WTC11 (cell line): ENCODE measurements around the gene IPO9. TPM values are rescaled to one million over a fixed set of nuclear protein-coding genes. Genes with fewer than 3 reads are reported as not detected.

Source experiments
- ATAC-seq: fragments of 200-7000 bp; cut with Tn5 transposase; 2 replicates; pipeline ENCODE4 v1.10.0; 2021; ENCODE audit warnings: mild to moderate bottlenecking, moderate library complexity
- CTCF ChIA-PET: fragments of 300-600 bp; sonication (Branson Sonifier 250); formaldehyde crosslinking; loops from one replicate; lab custom pipeline; 2021; ENCODE audit warnings: antibody characterized with exemption; lab: Charles Lee
- POLR2A ChIA-PET: fragments of 350-600 bp; sonication (Branson Sonifier 250); formaldehyde crosslinking; loops from one replicate; lab custom pipeline; 2021; ENCODE audit warnings: antibody characterized with exemption; lab: Charles Lee
- DNase-seq: peaks from one replicate; pipeline ENCODE4 v3.0.0; 2021; ENCODE audit warnings: low spot score
- H3K27ac Mint-ChIP-seq: 2 replicates; pipeline ENCODE4 v1.8.0; 2021; ENCODE audit warnings: mixed read lengths
- H3K27me3 Mint-ChIP-seq: 2 replicates; pipeline ENCODE4 v1.8.0; 2021; ENCODE audit warnings: low read depth, mild to moderate bottlenecking, moderate library complexity, mixed read lengths
- H3K36me3 Mint-ChIP-seq: 2 replicates; pipeline ENCODE4 v1.8.0; 2021; ENCODE audit warnings: mixed read lengths
- H3K4me1 Mint-ChIP-seq: 2 replicates; pipeline ENCODE4 v1.8.0; 2022; ENCODE audit warnings: mixed read lengths
- H3K4me3 Mint-ChIP-seq: 2 replicates; pipeline ENCODE4 v1.8.0; 2021; ENCODE audit warnings: mild to moderate bottlenecking, moderate library complexity, mixed read lengths
- H3K9me3 Mint-ChIP-seq: 2 replicates; pipeline ENCODE4 v1.8.0; 2021; ENCODE audit warnings: mixed read lengths
- ATF3 ChIP-seq: sonication (generic); formaldehyde crosslinking; conservative IDR thresholded peaks from 2 replicates; pipeline ENCODE4 v1.8.1; 2022; ENCODE audit warnings: mild to moderate bottlenecking, missing genetic modification reagents
- CREB1 ChIP-seq: sonication (generic); formaldehyde crosslinking; IDR thresholded peaks from 2 replicates; pipeline ENCODE4 v1.8.0; 2023; ENCODE audit warnings: mild to moderate bottlenecking, missing genetic modification reagents
- GABPB1 ChIP-seq: sonication (generic); formaldehyde crosslinking; IDR thresholded peaks from 2 replicates; pipeline ENCODE4 v1.8.1; 2023; ENCODE audit warnings: mild to moderate bottlenecking, missing genetic modification reagents
- KAT7 ChIP-seq: sonication (generic); formaldehyde crosslinking; IDR thresholded peaks from 2 replicates; pipeline ENCODE4 v1.8.1; 2023; ENCODE audit warnings: missing genetic modification reagents, mild to moderate bottlenecking, borderline replicate concordance
- MYBL2 ChIP-seq: sonication (generic); formaldehyde crosslinking; IDR thresholded peaks from 2 replicates; pipeline ENCODE4 v1.8.1; 2023; ENCODE audit warnings: mild to moderate bottlenecking, moderate library complexity, missing genetic modification reagents
- SP1 ChIP-seq: sonication (generic); formaldehyde crosslinking; conservative IDR thresholded peaks from 2 replicates; pipeline ENCODE4 v1.8.1; 2022; ENCODE audit warnings: missing genetic modification reagents
- ZNF425 ChIP-seq: fragments of 250-450 bp; sonication (Bioruptor Pico); conservative IDR thresholded peaks from 2 replicates; pipeline ENCODE4 v1.9.0; 2021; ENCODE audit warnings: mild to moderate bottlenecking
- ZNF671 ChIP-seq: fragments of 250-450 bp; sonication (Bioruptor Pico); IDR thresholded peaks from 2 replicates; pipeline ENCODE4 v1.8.0; 2021; ENCODE audit warnings: mild to moderate bottlenecking
- ZSCAN18 ChIP-seq: fragments of 250-450 bp; sonication (Bioruptor Pico); IDR thresholded peaks from 2 replicates; pipeline ENCODE4 v2.1.2; 2022; ENCODE audit warnings: mild to moderate bottlenecking, moderate library complexity
- total RNA-seq: library from RNA; stranded (reverse); gene quantifications from 3 replicates; pipeline ENCODE4 v1.2.3, GENCODE V29; 2021
- TF ChIP-seq, protein P1 (sequence below): sonication (generic); formaldehyde crosslinking; IDR thresholded peaks from 2 replicates; pipeline ENCODE4 v1.8.0; 2023; ENCODE audit warnings: missing genetic modification reagents, mild to moderate bottlenecking, borderline replicate concordance
- TF ChIP-seq, protein P2 (sequence below): fragments of 250-450 bp; sonication (Bioruptor Pico); IDR thresholded peaks from 2 replicates; pipeline ENCODE4 v1.9.0; 2021; ENCODE audit warnings: moderate library complexity, mild to moderate bottlenecking, inconsistent platforms, borderline replicate concordance
- TF ChIP-seq, protein P3 (sequence below): sonication (generic); formaldehyde crosslinking; IDR thresholded peaks from 2 replicates; pipeline ENCODE4 v1.8.1; 2022; ENCODE audit warnings: mild to moderate bottlenecking, missing genetic modification reagents, moderate library complexity, borderline replicate concordance
- TF ChIP-seq, protein P4 (sequence below): fragments of 250-450 bp; sonication (Bioruptor Pico); IDR thresholded peaks from 2 replicates; pipeline ENCODE4 v1.9.0; 2021; ENCODE audit warnings: mild to moderate bottlenecking, borderline replicate concordance

The IPO9 gene
- total RNA-seq, 1 experiment from 2014 or later, result 97.2 TPM

DNA sequence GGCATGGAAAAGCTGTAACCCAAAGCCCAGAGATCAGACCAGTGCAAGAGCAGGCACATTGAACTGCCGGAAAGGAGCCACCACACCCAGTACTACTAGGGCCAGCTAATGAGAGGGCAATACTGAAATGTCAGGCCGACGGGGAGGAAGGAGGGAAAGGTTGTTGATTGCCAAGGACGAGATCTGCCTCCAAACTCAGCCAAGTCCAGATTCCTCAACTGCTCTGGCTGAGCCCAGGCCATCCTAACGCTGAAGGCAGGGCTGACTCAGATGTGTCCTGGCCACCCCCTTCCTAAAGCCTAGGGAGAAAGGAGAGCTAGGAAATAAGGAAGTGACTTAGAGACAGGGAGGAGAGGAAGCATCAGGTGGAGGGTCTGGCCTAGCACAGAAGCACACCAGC lies 42.1 kb upstream of the IPO9 start (continued):
- TF ChIP-seq, protein P1, sequence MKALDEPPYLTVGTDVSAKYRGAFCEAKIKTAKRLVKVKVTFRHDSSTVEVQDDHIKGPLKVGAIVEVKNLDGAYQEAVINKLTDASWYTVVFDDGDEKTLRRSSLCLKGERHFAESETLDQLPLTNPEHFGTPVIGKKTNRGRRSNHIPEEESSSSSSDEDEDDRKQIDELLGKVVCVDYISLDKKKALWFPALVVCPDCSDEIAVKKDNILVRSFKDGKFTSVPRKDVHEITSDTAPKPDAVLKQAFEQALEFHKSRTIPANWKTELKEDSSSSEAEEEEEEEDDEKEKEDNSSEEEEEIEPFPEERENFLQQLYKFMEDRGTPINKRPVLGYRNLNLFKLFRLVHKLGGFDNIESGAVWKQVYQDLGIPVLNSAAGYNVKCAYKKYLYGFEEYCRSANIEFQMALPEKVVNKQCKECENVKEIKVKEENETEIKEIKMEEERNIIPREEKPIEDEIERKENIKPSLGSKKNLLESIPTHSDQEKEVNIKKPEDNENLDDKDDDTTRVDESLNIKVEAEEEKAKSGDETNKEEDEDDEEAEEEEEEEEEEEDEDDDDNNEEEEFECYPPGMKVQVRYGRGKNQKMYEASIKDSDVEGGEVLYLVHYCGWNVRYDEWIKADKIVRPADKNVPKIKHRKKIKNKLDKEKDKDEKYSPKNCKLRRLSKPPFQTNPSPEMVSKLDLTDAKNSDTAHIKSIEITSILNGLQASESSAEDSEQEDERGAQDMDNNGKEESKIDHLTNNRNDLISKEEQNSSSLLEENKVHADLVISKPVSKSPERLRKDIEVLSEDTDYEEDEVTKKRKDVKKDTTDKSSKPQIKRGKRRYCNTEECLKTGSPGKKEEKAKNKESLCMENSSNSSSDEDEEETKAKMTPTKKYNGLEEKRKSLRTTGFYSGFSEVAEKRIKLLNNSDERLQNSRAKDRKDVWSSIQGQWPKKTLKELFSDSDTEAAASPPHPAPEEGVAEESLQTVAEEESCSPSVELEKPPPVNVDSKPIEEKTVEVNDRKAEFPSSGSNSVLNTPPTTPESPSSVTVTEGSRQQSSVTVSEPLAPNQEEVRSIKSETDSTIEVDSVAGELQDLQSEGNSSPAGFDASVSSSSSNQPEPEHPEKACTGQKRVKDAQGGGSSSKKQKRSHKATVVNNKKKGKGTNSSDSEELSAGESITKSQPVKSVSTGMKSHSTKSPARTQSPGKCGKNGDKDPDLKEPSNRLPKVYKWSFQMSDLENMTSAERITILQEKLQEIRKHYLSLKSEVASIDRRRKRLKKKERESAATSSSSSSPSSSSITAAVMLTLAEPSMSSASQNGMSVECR (CRISPR knock-in tag), result no peak
- TF ChIP-seq KAT7 (CRISPR knock-in tag), result no peak
- no peak for TF ChIP-seq GABPB1 (CRISPR knock-in tag)
- TF ChIP-seq ZSCAN18 (CRISPR knock-in tag), result no peak
- no peak for TF ChIP-seq CREB1
- no peak for TF ChIP-seq ATF3

DNA sequence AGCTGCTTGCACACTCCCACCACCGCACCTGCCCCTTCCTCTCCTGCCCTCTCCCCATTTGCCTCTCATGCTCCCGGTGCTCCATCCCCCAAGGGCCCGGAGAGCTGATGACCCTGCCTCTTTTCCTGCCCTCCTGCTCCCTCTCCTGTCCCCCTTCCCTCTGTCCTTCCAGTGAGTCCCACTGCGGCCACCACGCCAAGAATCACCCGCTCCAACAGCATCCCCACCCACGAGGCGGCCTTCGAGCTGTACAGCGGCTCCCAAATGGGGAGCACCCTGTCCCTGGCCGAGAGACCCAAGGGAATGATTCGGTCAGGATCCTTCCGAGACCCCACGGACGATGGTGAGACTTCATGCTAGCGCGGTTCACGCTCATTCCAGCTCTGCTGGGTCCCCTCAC lies 40.7 kb upstream of the IPO9 start:
- Mint-ChIP-seq H3K4me1 (no peaks in the 10 kb centered on the region), H3K27me3 (no peaks in the 10 kb centered on the region), H3K36me3 (peaks cover 63% of the 10 kb centered on the region), H3K27ac (no peak overlapping the region), H3K9me3 (no peaks in the 10 kb centered on the region), H3K4me3 (no peak overlapping the region)
- DNase-seq (no peak), ATAC-seq (no peak)
- POLR2A ChIA-PET, result no interaction called here
- CTCF ChIA-PET, result interaction anchor here (0.6 to 11.2 kb wide), 3 partner anchors 79 to 231 kb away, joined by 3 to 378 read pairs (median 4); no protein-coding TSS in a partner anchor
- TF ChIP-seq ZNF425 (CRISPR knock-in tag) (no peak), ZNF671 (CRISPR knock-in tag) (no peak), MYBL2 (no peak), ZSCAN18 (CRISPR knock-in tag) (no peak), SP1 (CRISPR knock-in tag) (no peak)
- TF ChIP-seq, protein P1 (CRISPR knock-in tag), result no peak
- TF ChIP-seq, protein P2, sequence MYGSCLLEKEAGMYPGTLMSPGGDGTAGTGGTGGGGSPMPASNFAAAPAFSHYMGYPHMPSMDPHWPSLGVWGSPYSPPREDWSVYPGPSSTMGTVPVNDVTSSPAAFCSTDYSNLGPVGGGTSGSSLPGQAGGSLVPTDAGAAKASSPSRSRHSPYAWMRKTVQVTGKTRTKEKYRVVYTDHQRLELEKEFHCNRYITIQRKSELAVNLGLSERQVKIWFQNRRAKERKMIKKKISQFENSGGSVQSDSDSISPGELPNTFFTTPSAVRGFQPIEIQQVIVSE (CRISPR knock-in tag), result no peak
- TF ChIP-seq, protein P3, sequence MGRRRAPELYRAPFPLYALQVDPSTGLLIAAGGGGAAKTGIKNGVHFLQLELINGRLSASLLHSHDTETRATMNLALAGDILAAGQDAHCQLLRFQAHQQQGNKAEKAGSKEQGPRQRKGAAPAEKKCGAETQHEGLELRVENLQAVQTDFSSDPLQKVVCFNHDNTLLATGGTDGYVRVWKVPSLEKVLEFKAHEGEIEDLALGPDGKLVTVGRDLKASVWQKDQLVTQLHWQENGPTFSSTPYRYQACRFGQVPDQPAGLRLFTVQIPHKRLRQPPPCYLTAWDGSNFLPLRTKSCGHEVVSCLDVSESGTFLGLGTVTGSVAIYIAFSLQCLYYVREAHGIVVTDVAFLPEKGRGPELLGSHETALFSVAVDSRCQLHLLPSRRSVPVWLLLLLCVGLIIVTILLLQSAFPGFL (CRISPR knock-in tag), result no peak
- TF ChIP-seq, protein P4, sequence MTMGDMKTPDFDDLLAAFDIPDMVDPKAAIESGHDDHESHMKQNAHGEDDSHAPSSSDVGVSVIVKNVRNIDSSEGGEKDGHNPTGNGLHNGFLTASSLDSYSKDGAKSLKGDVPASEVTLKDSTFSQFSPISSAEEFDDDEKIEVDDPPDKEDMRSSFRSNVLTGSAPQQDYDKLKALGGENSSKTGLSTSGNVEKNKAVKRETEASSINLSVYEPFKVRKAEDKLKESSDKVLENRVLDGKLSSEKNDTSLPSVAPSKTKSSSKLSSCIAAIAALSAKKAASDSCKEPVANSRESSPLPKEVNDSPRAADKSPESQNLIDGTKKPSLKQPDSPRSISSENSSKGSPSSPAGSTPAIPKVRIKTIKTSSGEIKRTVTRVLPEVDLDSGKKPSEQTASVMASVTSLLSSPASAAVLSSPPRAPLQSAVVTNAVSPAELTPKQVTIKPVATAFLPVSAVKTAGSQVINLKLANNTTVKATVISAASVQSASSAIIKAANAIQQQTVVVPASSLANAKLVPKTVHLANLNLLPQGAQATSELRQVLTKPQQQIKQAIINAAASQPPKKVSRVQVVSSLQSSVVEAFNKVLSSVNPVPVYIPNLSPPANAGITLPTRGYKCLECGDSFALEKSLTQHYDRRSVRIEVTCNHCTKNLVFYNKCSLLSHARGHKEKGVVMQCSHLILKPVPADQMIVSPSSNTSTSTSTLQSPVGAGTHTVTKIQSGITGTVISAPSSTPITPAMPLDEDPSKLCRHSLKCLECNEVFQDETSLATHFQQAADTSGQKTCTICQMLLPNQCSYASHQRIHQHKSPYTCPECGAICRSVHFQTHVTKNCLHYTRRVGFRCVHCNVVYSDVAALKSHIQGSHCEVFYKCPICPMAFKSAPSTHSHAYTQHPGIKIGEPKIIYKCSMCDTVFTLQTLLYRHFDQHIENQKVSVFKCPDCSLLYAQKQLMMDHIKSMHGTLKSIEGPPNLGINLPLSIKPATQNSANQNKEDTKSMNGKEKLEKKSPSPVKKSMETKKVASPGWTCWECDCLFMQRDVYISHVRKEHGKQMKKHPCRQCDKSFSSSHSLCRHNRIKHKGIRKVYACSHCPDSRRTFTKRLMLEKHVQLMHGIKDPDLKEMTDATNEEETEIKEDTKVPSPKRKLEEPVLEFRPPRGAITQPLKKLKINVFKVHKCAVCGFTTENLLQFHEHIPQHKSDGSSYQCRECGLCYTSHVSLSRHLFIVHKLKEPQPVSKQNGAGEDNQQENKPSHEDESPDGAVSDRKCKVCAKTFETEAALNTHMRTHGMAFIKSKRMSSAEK, result no peak
